Stimulated activated naive CD4-positive, alpha-beta T cell treated with Interleukin-2 at 50 U/mL for 16 hours (primary cell): ENCODE results near the gene FERD3L.
"Not testable (repeated sequence)": the region's sequence is repeated elsewhere in the genome, so short reads cannot be mapped to it uniquely, and the experiment has no call there.

Experiments
- DNase-seq: peaks from one replicate; lab custom pipeline; 2025; lab: John Stamatoyannopoulos, UW

Gene FERD3L

DNA sequence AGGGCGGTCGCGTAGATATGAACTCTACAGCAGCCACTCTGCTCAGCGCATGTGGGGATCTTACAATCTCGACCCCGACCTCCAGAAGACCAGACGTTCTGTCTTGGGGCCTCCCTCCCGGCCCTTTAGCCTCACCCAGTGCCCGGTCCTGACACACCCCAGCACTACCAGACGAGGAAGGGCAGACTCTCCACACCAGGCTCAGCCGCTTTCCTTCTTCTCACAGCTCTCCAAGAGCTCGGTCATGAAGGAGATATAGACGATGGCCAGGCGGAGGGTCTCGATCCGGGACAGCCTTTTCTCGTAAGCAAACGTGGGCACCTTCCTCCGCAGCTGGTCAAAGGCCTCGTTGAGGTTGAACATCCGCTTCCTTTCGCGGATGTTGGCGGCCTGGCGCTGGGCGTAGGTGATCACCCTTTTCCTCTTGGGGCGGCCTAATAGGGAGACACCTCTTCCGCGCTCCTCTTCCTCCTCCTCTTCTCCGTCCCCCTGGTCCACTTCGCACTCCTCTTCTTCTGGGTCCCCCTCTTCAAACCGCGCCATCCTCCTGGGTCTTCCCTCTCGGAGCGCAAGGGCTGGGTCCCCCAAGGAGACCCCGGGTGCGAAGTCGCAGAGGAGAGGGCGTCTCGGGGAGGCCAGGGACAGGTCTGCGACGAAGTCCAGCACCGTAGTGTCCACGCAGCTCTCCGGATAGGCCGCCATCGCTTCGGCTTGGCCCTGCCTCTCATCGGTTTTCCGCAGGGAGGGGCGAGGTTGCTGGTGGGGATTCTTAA is at the start of gene FERD3L:
Gene FERD3L, minus strand, starts transcription at position 761 of the 773 bp plus-strand sequence. Its CDS starts 59 bp downstream, at position 702.
- no peak for DNase-seq

DNA sequence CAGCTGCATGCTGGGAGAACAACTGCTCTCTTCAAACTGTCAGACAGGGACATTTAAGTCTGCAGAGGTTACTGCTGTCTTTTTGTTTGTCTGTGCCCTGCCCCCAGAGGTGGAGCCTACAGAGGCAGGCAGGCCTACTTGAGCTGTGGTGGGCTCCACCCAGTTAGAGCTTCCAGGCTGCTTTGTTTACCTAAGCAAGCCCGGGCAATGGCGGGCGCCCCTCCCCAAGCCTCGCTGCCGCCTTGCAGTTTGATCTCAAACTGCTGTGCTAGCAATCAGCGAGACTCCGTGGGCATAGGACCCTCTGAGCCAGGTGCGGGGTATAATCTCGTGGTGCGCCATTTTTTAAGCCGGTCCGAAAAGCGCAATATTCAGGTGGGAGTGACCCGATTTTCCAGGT is 49.2 kb upstream of the FERD3L start:
- not testable (repeated sequence) for DNase-seq

DNA sequence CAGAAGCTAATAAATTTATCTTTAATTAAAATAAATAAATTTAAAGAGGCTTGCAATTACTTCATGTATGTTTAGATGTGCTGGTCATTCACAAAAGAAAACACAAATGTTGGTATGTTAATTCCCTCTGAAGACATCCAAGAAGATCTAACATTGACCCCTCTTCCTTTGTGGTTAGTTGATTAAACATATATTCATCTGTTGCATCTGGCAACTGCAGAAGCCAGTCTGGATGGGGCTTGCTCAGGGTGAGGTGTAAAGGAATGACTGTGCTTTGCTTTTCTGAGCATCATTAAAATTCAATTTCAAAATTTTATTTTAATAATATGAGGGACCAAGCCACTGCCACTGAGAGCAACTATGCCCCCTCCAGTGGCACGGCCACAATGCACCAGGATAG is 36.4 kb upstream of the FERD3L start:
- DNase-seq, result no peak

DNA sequence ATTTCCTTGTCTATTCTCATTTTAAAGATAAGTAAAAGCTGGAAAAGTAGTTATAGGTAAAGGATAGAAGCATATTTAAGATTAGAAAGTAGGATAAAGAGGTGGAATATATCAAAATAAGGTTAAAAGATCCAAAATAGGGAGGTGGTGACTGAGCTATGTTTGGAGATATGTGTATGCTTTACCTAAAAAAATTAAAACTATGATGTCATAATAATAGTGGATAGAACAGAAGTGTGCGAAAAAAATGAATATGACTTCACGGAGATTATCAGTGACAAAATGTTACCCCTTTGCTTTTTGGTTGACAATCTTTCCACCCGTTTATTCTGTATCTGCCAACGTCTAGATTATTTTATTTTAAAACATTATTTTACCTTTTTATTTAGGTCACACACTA is 33.4 kb upstream of the FERD3L start:
- no peak for DNase-seq

GRCh38 chr7:19177269-19177668 is 32.0 kb upstream of the FERD3L start:
- no peak for DNase-seq

DNA sequence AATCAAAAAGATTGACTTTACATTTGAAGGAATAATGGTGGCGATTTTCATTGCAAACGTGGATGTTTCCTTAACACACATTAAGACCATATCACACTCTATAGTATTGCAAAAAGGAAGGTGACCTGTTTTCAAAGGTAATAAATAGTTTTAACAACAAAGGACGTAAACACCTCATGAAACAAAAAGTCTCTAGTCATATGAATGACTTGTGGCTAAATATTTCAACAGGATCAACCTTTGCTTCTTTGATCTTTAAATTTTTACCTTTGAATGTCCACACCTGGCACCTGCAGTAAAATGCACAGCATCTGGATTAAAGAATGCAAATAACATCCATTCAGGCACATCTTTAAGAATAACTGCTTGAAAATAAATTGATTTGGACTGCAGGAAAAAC is 30.0 kb upstream of the FERD3L start:
- DNase-seq, result no peak

DNA sequence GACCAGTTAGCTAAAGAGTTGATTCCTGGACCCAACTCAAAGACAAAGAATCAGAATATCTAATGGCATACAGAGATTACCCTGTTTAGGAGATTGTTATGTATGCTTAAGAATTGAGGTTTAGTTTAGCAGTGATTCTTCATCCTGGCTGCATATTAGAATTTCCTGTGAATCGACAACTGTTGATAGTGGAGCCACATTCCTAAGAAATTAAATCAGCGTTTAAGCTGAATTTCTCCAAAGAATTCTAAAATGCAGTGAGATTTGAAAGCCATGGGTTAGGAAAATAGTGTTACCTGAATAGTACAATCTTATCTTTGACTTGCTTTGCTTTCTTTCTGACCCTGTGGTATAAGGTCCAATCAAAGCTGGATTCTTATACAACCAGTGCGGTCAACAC is 16.4 kb upstream of the FERD3L start:
- DNase-seq, result no peak

- no peak for DNase-seq
Measured at GRCh38 chr7:19146699-19147098, 1.5 kb upstream of the FERD3L start.

- no peak for DNase-seq
Measured at GRCh38 chr7:19145434-19146115, 354 bp upstream of the FERD3L start.

DNA sequence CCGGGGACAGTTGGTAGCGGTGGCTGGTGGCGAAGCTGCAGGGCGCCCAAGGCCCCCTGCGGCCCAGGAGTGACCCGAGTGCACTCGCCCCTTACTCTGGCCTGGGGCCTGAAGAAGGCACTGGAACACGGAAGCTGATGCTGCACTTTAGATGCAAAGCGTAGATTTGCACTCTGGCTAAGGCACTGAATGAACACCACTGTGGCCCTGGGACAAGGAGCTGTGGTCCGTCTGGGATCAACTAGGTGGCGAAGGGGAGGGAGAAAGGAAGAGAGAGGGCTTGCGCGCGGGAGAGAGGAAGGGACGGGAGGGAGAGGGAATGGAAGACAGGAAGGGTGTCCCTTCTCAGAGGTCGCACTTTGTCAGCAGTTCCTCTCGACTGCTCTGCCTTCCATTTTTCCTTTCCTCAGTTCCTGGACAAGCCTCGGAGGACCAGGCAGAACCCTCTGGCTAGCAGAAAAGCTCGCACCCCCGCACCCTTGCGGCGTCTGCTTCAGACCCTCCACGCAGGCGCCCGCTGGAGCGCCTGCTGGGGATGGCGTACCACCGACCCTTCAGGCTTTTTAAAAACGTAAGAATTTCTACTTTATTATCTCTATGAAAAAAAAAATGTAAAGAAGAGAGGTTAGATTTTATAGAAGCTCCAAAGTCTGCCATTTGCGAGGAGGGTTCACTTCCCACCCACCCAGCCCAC is 1.2 kb downstream of the FERD3L start:
- DNase-seq, result no peak

DNA sequence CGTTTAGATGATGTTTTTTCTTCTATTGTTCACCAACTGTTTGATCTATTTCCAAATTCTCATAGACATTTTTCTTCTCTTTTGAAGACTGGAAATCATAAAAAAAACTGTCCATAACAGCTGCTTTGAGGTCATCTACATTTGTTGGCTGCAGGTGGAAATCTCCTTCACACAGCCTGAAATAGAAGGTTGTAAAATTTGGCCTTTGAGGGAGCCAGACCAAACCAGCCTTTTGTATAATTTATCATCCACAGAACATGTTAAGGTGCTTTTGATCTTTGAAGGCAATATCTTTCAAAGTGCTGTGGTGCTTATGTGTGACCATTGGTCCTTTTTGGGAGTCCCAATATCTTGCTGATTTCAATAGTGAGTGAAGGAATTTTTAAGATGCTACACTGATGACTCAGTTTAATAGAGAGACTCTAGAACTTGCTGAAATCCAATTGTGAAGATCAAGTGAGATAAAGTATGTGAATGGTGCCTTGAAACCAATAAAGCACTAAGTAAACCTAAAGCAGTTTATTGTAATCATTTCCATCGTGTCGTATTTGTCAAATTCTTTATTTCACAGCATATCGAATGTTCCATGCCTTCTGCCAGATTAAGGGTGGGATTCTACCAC is 5.4 kb downstream of the FERD3L start:
- no peak for DNase-seq

- DNase-seq, result no peak
Measured at GRCh38 chr7:19133886-19134285, 11.3 kb downstream of the FERD3L start.

DNA sequence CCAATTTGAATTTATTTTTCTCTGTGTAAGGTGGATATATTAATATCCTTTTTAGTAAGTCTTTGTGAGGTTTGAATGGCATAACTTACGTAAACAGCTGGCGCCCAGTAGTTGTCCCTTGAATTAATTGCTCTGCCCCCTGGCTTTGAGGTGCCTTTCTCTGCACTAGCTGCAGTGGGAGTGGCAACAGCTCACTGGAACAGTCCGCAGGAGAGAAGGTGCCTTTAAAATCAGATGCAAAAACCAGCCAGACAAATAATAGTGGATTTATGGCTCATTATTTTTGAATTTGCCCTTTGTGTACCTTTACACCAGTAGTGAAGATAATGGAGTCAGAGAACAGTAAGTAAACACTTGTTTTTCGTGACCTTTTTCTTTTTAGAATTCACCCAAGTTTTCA is 11.8 kb downstream of the FERD3L start:
- DNase-seq, result no peak

DNA sequence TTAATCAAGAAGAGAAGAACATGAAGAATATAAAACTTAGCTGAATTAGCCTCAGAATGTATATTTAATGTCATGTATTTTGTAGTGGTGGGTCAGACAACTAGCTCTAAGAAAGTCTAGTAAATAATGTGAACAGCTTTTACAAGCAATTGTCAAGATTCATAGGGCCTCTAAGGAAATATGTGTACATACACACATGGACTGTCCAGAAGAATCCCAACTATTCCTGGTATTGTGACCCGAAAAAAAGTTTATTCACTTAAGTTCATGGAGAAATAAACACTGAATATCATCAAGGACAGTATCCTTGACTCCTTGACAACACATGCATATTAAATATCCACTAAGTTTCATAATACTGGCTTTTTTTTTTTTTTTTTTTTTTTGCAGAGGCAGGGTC is 16.4 kb downstream of the FERD3L start:
- no peak for DNase-seq

- no peak for DNase-seq
Measured at GRCh38 chr7:19121977-19122588, 23.1 kb downstream of the FERD3L start.

GRCh38 chr7:19119870-19120486 is 25.2 kb downstream of the FERD3L start:
- DNase-seq, result no peak

GRCh38 chr7:19119372-19119771 is 25.8 kb downstream of the FERD3L start:
- no peak for DNase-seq

- no peak for DNase-seq
Measured at GRCh38 chr7:19118636-19119371, 26.4 kb downstream of the FERD3L start.

DNA sequence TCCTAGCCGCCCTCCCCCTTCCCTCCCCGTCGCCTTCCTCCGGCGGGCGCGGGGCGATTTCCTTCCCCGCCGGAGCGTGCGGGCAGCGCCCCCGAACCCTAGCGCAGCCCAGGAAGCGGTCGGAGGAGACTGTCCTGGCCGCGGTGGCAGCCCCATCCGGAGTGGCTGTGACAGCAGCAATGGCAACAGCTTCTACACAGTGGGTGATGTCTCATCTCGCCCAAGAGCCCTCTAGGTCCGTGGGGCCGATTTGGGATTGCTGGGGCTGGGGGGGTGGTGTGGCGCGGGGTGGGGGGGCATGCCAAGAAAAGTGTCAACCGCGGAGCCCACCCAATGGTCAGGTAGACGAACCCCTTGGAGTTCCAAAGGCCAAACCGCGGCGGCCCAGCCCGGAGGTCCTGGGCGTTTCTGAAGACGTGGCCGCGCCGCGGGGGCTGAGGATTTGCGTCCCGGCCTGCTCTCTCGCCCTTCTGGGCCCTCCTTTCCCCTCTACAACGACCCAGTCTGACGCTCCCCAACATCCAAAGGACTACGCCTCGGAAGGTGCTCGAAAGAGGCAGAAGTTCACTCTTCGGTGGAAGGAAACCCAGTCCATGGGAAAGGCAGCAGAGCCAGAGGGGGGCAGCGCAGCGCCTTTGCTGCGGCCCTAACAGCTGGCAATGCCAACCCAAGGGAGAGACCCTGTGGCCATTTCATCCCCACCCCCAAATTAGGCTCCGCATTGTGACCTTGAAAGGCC is 27.2 kb downstream of the FERD3L start:
- no peak for DNase-seq
